Measurements from ENCODE around the gene SLC38A3.

The SLC38A3 gene

DNA sequence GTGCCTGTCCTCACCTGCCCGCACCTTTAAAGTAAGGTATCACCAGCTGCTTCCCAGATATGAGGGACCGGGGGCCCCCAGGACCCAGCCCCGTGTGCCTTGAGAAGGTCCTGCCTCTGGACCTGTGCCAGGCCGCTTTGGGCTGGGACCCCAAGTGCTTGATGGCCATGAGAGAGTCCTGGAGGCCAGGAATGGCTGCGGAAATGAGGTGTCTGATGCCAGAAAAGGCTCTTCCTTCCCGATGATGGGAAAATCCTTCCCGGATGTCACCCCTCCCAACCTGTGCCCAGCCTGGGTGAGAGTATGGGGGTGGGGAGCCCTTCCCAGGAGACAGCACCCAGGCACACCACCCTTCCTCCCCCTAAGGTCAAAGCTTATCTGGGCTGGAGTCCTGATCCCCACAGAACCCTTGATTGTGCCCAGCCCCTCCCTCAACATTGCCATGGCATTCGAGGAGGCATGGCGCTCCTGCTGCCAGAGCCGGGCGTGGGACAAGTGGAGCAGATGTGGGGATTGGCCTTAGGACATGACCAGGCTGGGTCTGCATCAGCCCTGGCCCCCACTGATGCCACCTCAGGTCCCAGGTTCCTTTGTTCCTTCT lies 35.7 kb upstream of the SLC38A3 start:
- no peak for DNase-seq

GRCh38 chr3:50169858-50170257 lies 35.2 kb upstream of the SLC38A3 start:
- DNase-seq = no peak

GRCh38 chr3:50170689-50171088 lies 34.4 kb upstream of the SLC38A3 start:
- DNase-seq = no peak

- DNase-seq = no peak
Observed at GRCh38 chr3:50171540-50172301, 33.4 kb upstream of the SLC38A3 start.

- DNase-seq = no peak
Observed at GRCh38 chr3:50172626-50173220, 32.3 kb upstream of the SLC38A3 start.

GRCh38 chr3:50173685-50174516 lies 31.2 kb upstream of the SLC38A3 start:
- no peak for DNase-seq

DNA sequence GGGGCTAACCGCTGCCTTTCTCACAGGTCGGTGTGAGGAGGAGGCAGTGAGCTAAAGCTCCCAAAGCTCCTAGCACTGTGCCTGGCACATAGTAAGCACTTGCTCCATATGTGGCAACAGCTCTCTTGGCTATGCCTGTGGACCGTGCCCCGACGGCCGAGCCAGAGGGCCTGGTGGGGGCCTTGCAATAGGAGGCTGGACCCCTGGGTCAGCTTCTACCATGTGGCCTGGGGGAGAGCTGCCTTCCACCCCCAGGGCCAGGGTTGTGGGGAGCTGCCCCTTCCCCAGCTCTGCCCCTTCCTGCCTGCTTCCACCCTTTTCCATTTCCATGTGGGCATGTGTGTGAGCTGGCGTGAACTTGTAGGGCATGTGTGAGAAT lies 30.6 kb upstream of the SLC38A3 start:
- DNase-seq = no peak

DNA sequence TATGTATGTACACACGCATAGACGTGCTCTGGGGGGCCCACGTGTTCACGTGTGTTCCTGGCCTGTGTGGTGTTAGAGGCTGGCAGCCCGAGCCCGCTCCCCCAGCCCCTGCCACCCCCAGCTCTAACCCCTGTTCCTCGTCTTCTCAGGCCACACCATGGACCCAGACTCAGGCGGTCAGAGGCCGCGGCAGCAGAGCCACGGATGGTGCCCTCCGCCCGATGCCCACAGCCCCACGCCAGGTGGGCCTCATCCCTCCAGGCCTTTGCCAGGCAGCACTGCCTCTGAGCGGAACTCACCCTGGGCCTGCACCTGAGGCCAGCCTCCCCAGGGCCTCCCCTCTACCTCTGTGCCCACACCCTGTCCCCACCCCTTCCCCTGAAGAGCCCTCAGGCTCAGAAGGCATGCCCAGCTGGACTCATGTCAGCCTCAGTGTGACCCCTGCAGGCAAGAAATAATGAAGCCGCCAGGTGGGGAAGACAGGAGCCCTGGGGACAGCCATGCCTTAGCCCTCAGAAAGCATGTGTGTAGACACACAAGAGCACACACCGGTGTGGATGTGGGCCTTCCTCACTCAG lies 30.0 kb upstream of the SLC38A3 start:
- no peak for DNase-seq

GRCh38 chr3:50177346-50177745 lies 27.7 kb upstream of the SLC38A3 start:
- DNase-seq = no peak

GRCh38 chr3:50179710-50180109 lies 25.4 kb upstream of the SLC38A3 start:
- no peak for DNase-seq

DNA sequence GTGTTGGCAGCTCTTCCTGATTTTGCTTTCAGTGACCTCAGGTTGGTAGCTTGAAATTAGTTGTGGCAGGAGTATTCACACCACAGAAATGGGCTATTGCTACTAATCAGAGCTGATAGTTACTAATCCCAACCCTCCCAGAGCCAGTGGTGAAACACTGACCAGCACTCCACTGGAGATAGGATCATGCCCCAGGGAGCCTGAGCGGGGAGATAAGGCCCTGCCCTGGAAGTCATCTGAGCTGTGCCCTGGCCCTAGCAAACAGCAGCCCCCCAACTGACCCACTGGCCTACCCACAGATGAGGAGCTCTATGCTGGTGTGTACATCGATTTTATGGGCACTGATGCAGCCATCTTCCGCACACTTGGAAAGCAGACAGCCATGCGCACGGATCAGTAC lies 23.1 kb upstream of the SLC38A3 start:
- no peak for DNase-seq

DNA sequence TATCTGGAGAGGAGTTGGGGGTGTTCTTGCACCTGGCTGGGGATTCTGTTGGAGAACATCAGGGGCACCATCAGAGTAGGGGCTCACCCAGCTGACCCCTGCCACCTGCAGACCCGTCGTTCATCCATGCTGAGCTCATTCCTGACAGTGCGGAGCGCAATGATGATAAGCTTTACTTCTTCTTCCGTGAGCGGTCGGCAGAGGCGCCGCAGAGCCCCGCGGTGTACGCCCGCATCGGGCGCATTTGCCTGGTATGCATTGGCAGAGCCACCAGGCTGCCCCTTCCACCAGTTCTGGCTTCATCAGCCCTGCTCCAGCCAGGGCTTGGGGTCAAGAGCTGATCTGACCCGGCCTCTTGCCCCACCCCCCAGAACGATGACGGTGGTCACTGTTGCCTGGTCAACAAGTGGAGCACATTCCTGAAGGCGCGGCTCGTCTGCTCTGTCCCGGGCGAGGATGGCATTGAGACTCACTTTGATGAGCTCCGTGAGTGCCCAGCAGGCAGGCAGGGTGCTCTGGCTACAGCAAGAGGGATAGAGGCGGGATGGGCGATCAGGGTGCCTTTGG lies 22.5 kb upstream of the SLC38A3 start:
- no peak for DNase-seq

DNA sequence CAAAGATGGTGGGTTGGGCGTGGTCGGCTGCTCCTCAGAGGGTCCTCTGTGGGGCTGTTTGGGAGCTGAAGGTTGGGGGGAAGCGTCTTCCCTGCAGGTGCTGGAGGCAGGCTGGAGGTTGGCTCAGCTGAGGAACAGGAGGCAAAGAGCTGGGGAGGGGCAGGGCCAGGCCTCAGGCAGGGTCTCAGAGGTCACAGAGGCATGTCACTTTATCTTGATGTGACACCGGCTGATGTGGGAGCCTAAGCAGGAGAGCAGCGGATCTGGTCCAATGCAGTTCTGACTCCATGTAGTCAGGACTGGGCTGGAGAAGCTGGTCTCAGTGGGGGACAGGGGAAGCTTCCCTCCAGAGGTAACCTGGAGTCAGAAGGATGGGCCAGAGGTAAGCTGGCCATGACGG lies 21.3 kb upstream of the SLC38A3 start:
- DNase-seq = no peak

DNA sequence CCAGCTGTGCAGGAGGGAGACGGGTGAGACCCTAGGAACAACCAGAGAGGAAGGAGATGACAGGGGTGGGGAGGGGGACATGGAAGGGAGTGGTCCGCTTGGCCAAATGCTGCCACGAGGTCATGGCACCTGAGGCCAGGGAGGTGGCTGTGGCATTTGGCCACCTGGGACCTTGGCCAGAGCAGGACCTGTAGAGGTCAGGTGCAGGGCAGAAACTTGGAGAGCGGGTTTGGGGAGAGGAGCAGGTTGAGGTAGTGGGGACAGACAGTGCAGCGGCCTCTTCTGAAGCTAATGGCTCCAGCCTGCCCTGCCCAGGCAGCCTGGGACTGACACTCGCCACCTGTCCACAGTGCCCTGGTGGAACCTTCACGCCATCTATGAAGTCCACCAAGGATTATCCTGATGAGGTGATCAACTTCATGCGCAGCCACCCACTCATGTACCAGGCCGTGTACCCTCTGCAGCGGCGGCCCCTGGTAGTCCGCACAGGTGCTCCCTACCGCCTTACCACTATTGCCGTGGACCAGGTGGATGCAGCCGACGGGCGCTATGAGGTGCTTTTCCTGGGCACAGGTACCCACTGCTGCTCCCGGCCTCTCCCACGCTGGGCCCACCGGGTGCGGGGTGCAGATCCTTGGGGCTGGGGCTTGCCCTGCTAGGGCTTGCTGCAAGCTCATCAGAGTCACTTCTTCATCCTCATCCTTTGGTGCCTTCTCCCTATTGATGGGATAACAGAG lies 20.7 kb upstream of the SLC38A3 start:
- no peak for DNase-seq

DNA sequence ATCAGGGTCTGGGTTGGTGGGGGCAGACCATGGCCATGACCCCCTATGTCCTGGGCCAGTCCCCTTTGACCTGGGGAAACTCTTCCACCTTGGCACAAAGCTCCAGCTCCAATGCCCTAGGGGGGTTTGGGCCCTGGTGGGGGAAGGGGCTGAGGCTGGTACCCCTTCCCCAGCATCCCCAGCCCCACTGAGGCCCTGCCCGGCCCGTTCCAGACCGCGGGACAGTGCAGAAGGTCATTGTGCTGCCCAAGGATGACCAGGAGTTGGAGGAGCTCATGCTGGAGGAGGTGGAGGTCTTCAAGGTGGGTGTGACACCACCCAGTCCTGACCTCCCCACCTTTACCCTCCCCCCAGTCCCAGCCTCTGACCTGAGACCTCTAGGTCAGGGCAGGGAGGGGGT lies 19.8 kb upstream of the SLC38A3 start:
- no peak for DNase-seq

DNA sequence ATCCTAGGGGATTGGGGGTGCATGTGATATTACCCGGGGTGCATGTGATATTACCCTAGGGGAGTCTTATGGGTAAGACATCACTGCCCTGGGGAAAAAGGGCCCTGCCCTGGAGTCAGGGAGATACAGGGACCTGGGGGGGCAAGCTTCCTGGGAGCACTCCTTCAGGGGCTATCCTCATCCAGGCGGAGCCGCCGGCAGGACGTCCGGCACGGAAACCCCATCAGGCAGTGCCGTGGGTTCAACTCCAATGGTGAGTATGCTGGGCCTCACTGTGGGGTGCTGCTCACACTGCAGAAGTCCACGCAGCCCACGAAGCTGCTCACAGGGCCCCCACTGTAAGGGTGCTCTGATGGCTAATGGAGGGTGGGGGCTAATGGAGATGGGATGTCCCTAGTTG lies 19.0 kb upstream of the SLC38A3 start:
- DNase-seq = no peak

DNA sequence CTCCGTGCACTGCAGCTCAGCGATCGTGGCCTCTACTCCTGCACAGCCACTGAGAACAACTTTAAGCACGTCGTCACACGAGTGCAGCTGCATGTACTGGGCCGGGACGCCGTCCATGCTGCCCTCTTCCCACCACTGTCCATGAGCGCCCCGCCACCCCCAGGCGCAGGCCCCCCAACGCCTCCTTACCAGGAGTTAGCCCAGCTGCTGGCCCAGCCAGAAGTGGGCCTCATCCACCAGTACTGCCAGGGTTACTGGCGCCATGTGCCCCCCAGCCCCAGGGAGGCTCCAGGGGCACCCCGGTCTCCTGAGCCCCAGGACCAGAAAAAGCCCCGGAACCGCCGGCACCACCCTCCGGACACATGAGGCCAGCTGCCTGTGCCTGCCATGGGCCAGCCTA lies 17.3 kb upstream of the SLC38A3 start:
- no peak for DNase-seq

- DNase-seq = peak in 2 of 6 experiments; percentile 5 to 13
Observed at GRCh38 chr3:50189274-50189673, 15.8 kb upstream of the SLC38A3 start.

- DNase-seq = no peak
Observed at GRCh38 chr3:50189989-50190388, 15.1 kb upstream of the SLC38A3 start.

GRCh38 chr3:50190936-50191660 lies 14.0 kb upstream of the SLC38A3 start, which contains the start of gene GNAT1:
Gene GNAT1 (plus strand): TSS chr3:50191610. CDS start chr3:50191726, 116 bp downstream.
- no peak for DNase-seq

GRCh38 chr3:50192124-50192523 lies 12.9 kb upstream of the SLC38A3 start:
- no peak for DNase-seq

Measured in stimulated activated naive CD4-positive, alpha-beta T cell (primary cell).